Tibial artery (tissue), 4 donors: ENCODE results near the gene USP24.

Source experiments
- DNase-seq, 2 donors: peaks; one replicate each; pipeline ENCODE4 v3.0.0-alpha.2; 2019
- H3K27ac ChIP-seq, 2 donors: fragments of 200-600 bp; sonication (generic) in 1 of 2; 1 replicate in 1 of 2; 2 replicates in 1 of 2; pipeline ENCODE4 v1.5.1; 2018 to 2019; ENCODE audit warnings: mild to moderate bottlenecking in 1 of 2
- H3K27me3 ChIP-seq, 2 donors: fragments of 200-600 bp; sonication (generic) in 1 of 2; one replicate each; pipeline versions ENCODE4 v1.5.1 to v1.6.0; 2016 to 2019
- H3K36me3 ChIP-seq, 3 donors: fragments of 200-600 bp; sonication (generic) in 2 of 3; one replicate each; pipeline ENCODE4 v1.5.1; 2016 to 2019; ENCODE audit warnings: mild to moderate bottlenecking in 2 of 3
- H3K4me1 ChIP-seq, 4 donors: fragments of 200-600 bp; sonication (generic) in 2 of 4; 1 replicate in 3 of 4; 2 replicates in 1 of 4; pipeline ENCODE4 v1.5.1; 2016 to 2019
- H3K4me3 ChIP-seq, 2 donors: fragments of 200-600 bp; sonication (generic) in 1 of 2; 1 replicate in 1 of 2; 2 replicates in 1 of 2; pipeline ENCODE4 v1.5.1; 2018 to 2019; ENCODE audit warnings: mild to moderate bottlenecking in 2 of 2
- H3K9me3 ChIP-seq, 3 donors: fragments of 200-600 bp; sonication (generic) in 1 of 3; one replicate each; pipeline ENCODE4 v1.5.1; 2016 to 2019
- intact Hi-C: fragments of 100-400 bp; cut with DNase I; formaldehyde crosslinking; loops from one replicate; pipeline ENCODE4 v1.15.0; 2023; ENCODE audit warnings: low total_unique reads
- TF ChIP-seq, protein P1 (sequence below), 2 experiments: fragments of 200-600 bp in 1 of 2; fragments of 450-650 bp in 1 of 2; IDR thresholded peaks; one replicate each; pipeline ENCODE4 v1.5.1; 2017 to 2019; ENCODE audit warnings: antibody characterized with exemption in 2 of 2, mild to moderate bottlenecking in 1 of 2, moderate library complexity in 1 of 2

The USP24 gene

DNA sequence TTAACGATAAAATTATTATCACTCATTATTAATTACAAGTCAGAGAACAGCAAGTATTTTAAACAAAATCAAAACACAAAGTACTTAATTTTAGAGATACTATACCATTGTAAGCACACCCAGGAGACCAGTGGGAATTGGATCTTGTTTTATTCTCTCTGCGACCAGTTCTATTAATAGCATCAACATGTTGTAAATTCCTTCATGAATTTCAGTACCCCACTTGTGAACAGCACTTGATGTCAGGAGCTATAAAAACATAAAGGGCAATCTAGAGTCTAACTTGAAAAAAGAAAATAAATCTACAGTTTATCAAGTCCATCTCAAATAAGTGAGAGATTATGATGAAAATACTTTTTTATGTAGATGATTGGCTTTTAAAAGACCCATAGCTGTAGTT is 42.9 kb downstream of the USP24 start:
- H3K27me3 ChIP-seq, result no peaks in the 10 kb centered on the region
- TF ChIP-seq, protein P1, sequence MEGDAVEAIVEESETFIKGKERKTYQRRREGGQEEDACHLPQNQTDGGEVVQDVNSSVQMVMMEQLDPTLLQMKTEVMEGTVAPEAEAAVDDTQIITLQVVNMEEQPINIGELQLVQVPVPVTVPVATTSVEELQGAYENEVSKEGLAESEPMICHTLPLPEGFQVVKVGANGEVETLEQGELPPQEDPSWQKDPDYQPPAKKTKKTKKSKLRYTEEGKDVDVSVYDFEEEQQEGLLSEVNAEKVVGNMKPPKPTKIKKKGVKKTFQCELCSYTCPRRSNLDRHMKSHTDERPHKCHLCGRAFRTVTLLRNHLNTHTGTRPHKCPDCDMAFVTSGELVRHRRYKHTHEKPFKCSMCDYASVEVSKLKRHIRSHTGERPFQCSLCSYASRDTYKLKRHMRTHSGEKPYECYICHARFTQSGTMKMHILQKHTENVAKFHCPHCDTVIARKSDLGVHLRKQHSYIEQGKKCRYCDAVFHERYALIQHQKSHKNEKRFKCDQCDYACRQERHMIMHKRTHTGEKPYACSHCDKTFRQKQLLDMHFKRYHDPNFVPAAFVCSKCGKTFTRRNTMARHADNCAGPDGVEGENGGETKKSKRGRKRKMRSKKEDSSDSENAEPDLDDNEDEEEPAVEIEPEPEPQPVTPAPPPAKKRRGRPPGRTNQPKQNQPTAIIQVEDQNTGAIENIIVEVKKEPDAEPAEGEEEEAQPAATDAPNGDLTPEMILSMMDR (IDR thresholded peaks at IDR 0.05), result no peak
- no peaks in the 10 kb centered on the region for H3K4me1 ChIP-seq
- no peaks in the 10 kb centered on the region for H3K9me3 ChIP-seq
- intact Hi-C loops, result no loop called here
- DNase-seq, result no peak
- peaks cover 27 to 35% (median 28%) of the 10 kb centered on the region in 3 donors for H3K36me3 ChIP-seq
- H3K4me3 ChIP-seq, result no peak overlapping the region
- no peak overlapping the region for H3K27ac ChIP-seq

- no peaks in the 10 kb centered on the region for H3K27me3 ChIP-seq
- no peaks in the 10 kb centered on the region for H3K9me3 ChIP-seq
- H3K4me3 ChIP-seq, result no peak overlapping the region
- no peak for DNase-seq
- TF ChIP-seq, protein P1 (IDR thresholded peaks at IDR 0.05), result no peak
- no peak overlapping the region for H3K27ac ChIP-seq
- H3K36me3 ChIP-seq, result peaks cover 27 to 35% (median 28%) of the 10 kb centered on the region in 3 donors
- H3K4me1 ChIP-seq, result no peaks in the 10 kb centered on the region
- intact Hi-C loops, result no loop called here
Measured at GRCh38 chr1:55171694-55172093, 43.5 kb downstream of the USP24 start.

DNA sequence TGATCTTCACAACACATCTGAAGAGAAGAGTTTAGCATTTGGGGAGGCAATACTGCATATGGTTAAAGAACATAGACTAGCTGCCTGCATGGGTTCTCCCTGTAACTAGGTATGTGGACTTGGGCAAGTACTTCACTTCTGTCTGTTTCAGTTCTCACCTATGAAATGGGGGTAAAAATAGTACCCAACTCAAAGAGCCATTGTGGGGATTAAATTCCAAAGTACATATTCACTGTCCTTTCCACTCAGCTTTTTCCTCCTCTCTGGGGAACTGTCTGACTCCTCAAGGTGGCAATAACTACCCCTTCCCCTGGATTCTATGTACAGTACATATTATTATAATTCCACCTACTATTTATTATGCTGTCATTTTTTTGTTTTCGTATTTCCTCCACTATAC is 44.7 kb downstream of the USP24 start:
- no peaks in the 10 kb centered on the region for H3K4me1 ChIP-seq
- DNase-seq, result no peak
- intact Hi-C loops, result no loop called here
- peaks cover 29 to 32% (median 31%) of the 10 kb centered on the region in 3 donors for H3K36me3 ChIP-seq
- no peaks in the 10 kb centered on the region for H3K9me3 ChIP-seq
- no peaks in the 10 kb centered on the region for H3K27me3 ChIP-seq
- no peak overlapping the region for H3K27ac ChIP-seq
- H3K4me3 ChIP-seq, result no peak overlapping the region
- TF ChIP-seq, protein P1 (IDR thresholded peaks at IDR 0.05), result no peak

- DNase-seq, result no peak
- H3K9me3 ChIP-seq, result no peaks in the 10 kb centered on the region
- intact Hi-C loops, result no loop called here
- H3K27me3 ChIP-seq, result no peaks in the 10 kb centered on the region
- TF ChIP-seq, protein P1 (IDR thresholded peaks at IDR 0.05), result no peak
- H3K4me3 ChIP-seq, result no peak overlapping the region
- H3K27ac ChIP-seq, result no peak overlapping the region
- H3K36me3 ChIP-seq, result peaks cover 33 to 45% (median 34%) of the 10 kb centered on the region in 3 donors
- H3K4me1 ChIP-seq, result no peaks in the 10 kb centered on the region
Measured at GRCh38 chr1:55169126-55169525, 46.0 kb downstream of the USP24 start.

GRCh38 chr1:55168353-55168752 is 46.8 kb downstream of the USP24 start:
- Histone ChIP-seq H3K36me3 (peaks cover 33 to 52% (median 34%) of the 10 kb centered on the region in 3 donors), H3K4me1 (no peaks in the 10 kb centered on the region), H3K9me3 (no peaks in the 10 kb centered on the region), H3K27me3 (no peaks in the 10 kb centered on the region), H3K4me3 (no peak overlapping the region), H3K27ac (no peak overlapping the region)
- DNase-seq, result no peak
- intact Hi-C loops, result no loop called here
- TF ChIP-seq, protein P1 (IDR thresholded peaks at IDR 0.05), result no peak
